HG03139 (cell line): ENCODE results near the gene CXCR5.
A peak's percentile ranks its signal among the peaks of the same experiment; 100 is the strongest.
"Not testable (repeated sequence)": the region's sequence is repeated elsewhere in the genome, so short reads cannot be mapped to it uniquely, and the experiment has no call there.

Experiments
- ATAC-seq: cut with Tn5 transposase; IDR thresholded peaks from one replicate; pipeline ENCODE4 v1.9.1; 2021; ENCODE audit not compliant: unreplicated experiment

The CXCR5 gene

DNA sequence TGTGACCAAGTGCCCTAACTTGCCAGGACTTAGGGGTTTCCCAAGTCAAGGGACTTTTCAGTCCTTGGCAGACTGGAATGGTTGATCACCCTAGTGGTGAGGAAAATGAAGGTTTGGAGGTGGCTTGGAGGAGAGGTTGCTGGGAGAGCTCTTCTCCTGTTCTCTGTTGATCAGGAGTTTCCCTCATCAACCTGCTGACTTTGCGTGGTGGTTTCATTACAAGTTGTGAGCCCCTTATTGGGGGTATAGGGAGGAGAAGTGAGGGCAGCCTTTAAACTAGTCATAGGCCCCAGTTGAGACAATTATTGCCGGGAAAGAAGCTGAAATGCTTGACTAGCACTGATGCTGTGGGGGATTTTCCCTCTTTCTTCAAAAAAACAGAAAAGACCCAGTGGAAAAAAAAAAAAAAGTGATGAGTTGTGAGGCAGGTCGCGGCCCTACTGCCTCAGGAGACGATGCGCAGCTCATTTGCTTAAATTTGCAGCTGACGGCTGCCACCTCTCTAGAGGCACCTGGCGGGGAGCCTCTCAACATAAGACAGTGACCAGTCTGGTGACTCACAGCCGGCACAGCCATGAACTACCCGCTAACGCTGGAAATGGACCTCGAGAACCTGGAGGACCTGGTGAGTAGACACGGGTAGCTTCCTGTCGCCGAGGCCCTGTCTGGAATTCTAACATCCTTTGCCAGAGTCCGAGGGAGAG is at the start of gene CXCR5:
Gene CXCR5 (plus strand): TSS at position 525 of the 704 bp plus-strand sequence. CDS start 50 bp downstream, at position 575.
- peak; percentile 46 for ATAC-seq

DNA sequence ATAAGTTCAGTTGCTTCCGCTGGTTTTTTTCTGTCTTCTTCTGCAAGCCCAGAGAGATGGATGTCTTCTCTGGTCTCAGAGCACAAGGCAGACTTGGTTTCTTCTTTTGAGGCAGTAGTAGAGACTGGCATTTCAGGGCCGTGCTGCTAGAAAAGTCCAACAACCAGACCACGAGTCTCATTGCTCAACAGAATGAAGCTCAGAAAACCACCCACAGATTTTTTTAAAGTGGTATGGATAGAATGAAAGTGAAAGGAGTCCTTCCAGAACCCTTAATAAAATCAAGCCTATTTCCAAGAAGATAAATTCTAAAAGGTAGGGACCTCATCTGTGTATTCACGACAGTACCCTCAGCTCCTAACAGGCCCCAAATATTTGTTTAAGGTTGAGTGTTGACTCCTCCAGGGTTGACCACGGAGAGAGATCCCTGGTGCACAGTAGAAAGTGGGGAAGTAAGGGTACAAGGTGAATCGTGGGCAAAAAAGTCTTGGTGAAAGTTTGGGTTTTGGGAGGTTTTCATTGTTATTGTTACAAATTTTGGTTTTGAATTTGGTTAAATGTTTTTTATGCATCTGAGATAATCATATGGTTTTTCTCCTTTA is 49.2 kb upstream of the CXCR5 start:
- ATAC-seq: no peak

DNA sequence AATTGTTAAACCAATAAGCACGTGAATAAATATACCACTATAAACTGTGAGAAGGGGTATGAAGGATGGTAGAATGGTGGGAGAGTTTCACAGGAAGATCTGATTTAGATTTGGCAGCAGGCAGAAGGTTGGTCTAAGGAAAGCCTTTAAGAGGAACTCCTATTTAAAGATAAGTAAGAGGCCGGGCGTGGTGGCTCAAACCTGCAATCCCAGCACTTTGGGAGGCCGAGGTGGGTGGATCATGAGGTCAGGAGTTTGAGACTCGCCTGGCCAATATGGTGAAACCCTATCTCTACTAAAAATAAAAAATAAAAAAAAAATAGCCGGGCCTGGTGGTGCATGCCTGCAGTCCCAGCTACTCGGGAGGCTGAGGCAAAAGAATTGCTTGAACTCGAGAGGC is 45.8 kb upstream of the CXCR5 start:
- no peak for ATAC-seq

- peak; percentile 65 for ATAC-seq
Observed at GRCh38 chr11:118838905-118839553, 44.7 kb upstream of the CXCR5 start.

DNA sequence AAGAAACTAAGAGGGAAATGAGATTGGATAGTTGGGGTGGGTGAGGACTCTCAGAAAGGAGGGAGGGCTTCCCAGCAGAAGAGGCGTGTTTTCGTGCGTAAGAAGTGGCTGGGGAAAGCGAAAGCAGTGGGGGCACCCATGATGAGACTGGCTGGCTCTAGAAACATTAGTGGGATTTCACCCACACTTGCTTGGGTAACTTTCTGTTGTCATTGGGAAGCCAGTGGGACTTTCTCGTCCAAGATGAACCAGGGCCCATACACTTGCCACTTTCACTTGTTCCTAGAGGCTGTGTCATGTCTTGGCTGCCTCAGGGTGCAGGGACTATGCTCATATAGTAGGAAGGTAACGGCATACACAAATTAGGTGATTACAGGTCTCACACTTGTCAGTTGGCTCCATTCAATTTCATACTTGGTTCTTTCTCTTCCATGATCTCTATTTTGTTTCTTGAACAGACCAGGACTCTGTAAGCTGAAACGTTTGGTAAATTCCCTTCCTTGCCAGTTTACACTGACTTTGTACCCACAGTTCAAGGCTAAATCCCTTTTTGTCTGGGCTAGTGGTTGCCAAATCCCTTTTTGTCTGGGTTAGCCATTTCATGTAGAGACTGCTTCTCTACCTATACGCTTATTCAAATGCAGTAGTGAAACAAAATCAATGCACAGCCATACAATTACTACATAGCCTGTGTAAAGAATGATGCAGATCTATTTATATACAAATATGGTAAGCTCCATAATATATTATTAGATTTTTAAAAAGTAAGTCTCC is 42.0 kb upstream of the CXCR5 start:
- ATAC-seq: no peak

GRCh38 chr11:118842369-118842768 is 41.3 kb upstream of the CXCR5 start:
- ATAC-seq: no peak

DNA sequence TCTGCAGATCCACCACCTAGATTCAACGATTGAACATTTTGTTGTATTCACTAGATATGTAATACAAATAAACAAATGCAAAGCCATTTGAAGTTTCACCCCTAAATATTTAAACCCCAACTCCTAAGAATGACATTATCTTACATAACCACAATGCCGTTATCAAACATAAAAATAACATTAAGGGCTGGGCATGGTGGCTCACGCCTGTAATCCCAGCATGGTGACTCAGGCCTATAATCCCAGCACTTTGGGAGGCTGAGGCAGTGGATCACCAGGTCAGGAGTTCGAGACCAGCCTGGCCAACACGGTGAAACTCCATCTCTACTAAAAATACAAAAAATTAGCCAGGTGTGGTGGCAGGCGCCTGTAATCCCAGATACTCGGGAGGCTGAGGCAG is 40.8 kb upstream of the CXCR5 start:
- not testable (repeated sequence) for ATAC-seq

DNA sequence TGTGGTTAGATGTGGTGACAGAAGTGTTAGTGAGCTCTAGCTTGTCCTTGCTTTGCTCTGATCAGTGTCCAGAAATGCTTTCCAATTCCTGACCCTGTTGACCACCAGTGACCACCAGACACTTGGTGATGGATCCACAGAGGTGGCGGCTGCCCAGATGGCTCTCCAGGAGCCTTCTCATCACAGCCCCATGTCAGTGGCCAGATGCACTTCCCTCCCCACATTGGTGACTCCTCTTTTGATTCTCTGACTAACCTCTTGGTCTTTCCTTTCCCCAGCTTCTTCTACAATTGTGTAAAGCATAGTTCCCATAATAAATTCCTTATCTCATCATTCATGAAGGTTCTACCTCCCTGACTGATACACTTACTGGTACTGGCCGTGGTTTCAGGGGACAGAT is 40.1 kb upstream of the CXCR5 start:
- ATAC-seq: no peak

- ATAC-seq: no peak
Observed at GRCh38 chr11:118845369-118845768, 38.3 kb upstream of the CXCR5 start.

- ATAC-seq: no peak
Observed at GRCh38 chr11:118846181-118846935, 37.3 kb upstream of the CXCR5 start.

DNA sequence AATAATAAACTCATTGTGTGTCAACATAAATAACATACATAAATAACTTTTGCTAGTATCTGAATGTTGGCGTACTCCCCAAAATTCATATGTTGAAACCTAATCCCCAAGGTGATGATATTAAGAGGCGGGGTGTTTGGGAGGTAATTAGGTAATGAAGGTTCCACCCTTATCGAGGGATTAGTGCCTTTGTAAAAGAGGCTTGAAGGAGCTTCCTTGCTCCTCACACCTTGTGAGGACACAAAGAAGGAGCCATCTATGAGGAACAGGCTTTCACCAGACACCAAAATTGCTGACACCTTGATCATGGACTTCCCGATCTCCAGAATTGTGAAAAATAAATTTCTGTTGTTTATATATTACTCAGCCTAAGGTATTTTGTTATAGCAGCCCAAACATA is 33.9 kb upstream of the CXCR5 start:
- ATAC-seq: no peak

GRCh38 chr11:118851970-118852369 is 31.7 kb upstream of the CXCR5 start:
- ATAC-seq: no peak

- no peak for ATAC-seq
Observed at GRCh38 chr11:118853678-118854077, 30.0 kb upstream of the CXCR5 start.

- no peak for ATAC-seq
Observed at GRCh38 chr11:118856314-118856713, 27.4 kb upstream of the CXCR5 start.

DNA sequence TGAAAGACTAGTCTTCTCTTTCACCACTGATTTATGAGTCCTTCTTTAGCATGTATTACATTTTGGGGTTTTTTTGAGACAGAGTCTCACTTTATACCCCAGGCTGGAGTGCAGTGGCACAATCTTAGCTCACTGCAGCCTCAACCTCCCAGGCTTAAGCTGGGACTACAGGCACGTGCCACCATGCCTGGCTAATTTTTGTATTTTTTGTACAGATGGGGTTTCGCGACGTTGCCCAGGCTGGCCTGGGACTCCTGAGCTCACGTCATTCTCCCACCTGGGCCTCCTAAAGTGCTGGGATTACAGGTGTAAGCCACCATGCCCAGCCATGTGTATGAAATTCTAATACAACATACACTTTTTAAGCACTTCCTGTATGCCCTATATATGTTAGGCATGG is 26.3 kb upstream of the CXCR5 start:
- no peak for ATAC-seq

GRCh38 chr11:118859973-118860372 is 23.7 kb upstream of the CXCR5 start:
- ATAC-seq: no peak

DNA sequence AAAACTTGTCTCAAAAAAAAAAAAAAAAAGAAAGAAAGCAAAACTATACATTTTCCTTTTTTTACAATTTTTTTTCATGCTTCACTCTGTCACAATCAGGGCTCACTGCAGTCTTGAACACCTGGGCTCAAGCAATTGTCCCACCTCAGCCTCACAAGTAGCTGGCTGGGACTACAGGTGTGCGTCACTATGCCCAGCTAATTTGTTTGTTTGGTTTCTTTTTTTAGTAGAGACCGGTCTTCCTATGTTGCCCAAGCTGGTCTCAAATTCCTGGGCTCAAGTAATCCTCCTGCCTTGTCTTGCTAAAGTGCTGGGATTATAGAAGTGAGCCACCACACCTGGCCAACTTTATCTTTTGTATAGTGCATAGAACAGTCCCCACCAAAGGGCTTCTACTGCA is 15.0 kb upstream of the CXCR5 start:
- no peak for ATAC-seq

DNA sequence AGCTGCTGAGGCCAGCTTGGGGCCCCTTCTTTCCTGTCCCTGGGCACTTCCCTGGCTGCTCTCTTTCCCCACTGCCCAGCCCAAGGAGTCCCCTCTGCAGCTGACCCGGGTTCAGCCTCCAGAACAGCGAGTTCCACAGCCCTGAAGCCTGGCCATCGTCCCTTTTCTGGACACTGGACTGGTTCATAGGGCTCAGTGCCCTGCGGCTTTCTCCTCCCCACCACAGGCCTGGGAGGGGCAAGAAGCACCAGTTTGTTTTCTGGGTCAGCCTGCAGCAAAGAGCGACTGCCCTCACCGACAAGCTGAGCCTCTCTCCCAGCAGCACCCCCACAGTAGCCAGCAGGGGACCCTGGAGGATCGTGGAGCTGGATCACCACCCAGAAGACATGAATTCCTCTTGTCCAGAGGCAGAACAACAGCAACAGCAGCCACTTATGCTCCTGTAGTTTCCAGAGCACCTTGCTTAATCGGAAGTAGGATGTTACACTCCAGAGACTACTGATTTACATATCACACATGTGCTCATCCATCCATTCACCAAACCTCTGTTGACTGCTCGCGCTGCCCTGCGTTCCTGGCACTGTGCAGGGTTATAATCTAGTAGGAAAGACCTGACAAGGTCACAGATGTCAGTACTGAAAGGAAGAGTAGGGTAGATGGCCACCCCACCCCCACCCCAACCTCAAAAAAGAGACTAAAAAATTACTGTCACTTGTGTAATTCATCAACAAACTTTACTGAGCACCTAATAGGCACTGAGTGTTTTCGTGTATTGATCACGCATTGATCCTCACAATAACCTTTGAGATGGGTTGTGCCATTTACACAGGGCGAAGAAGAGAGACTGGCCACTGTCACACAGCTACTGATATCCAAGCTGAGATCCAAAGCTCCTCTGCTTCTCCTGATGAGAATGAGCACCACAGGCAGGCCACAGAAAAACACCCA is 13.0 kb upstream of the CXCR5 start:
- ATAC-seq: peak; percentile 63

DNA sequence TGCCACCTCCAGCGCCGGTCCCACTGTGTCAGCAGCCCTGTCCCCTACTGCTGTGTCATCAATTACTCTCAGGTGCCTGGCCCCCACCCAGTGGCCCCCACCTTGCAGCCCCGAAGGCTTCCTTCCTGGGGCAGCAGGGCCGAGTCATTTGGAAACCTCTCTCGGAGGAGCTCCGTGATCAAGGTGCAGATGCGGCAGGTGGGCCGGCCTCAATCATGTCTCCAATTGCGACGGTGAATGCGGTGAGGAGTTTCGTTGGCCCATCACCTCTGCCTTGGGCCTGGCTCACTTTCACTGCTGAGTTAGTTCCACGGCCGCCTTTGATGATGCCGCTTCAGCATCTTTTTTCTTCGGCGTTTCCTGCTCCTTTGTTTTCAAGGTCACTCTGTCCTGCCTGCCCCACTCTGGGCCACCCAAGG is 11.3 kb upstream of the CXCR5 start:
- ATAC-seq: no peak

- ATAC-seq: no peak
Observed at GRCh38 chr11:118873804-118874203, 9.9 kb upstream of the CXCR5 start.
